AG04450 (cell line): ENCODE data around the gene UROS. TPM values are rescaled to one million over a fixed set of nuclear protein-coding genes. Genes with fewer than 3 reads are reported as not detected.

Experiments used
- CTCF ChIA-PET: fragments of 300-600, 350-600 bp; formaldehyde crosslinking; extraction: SDS; loops from one replicate; lab custom pipeline; 2022; ENCODE audit warnings: antibody characterized with exemption, inconsistent platforms; lab: Charles Lee
- POLR2A ChIA-PET: fragments of 350-600 bp; formaldehyde crosslinking; extraction: SDS; loops from one replicate; lab custom pipeline; 2021; ENCODE audit warnings: antibody characterized with exemption, inconsistent platforms; lab: Yijun Ruan, JAX
- DNase-seq: peaks from one replicate; pipeline ENCODE4 v3.0.0-alpha.2; 2011; ENCODE audit warnings: low read depth, low spot score
- H3K27ac ChIP-seq: one replicate; pipeline ENCODE4 v1.5.1; 2012; ENCODE audit warnings: low read depth, low read length, control low read depth
- H3K27me3 ChIP-seq: one replicate; pipeline ENCODE4 v1.6.0; 2012; ENCODE audit warnings: low read length; ENCODE audit not compliant: control insufficient read depth, insufficient read depth
- H3K4me3 ChIP-seq: 2 replicates; pipeline ENCODE4 v1.5.1; 2011; ENCODE audit warnings: mild to moderate bottlenecking, low read depth, low read length, control low read depth
- H3K9me3 ChIP-seq: 2 replicates; pipeline ENCODE4 v1.5.1; 2012; ENCODE audit warnings: low read length; ENCODE audit not compliant: control insufficient read depth, insufficient read depth
- CTCF ChIP-seq: IDR thresholded peaks from 2 replicates; pipeline ENCODE4 v1.5.1; 2011; ENCODE audit warnings: low read depth, low read length, control low read depth, inconsistent platforms
- polyA plus RNA-seq: library from polyadenylated mRNA; depleted of rRNA; stranded (reverse); fragments of >200 nt; gene quantifications from 2 replicates; pipeline ENCODE4 v1.2.3, GENCODE V29; 2011

The UROS gene
- polyA plus RNA-seq, 1 experiment = 65.9 TPM

GRCh38 chr10:125781374-125781773 is 41.7 kb downstream of the UROS start:
- H3K4me3 ChIP-seq = no peak overlapping the region
- H3K27ac ChIP-seq = no peak overlapping the region
- peaks cover 12% of the 10 kb centered on the region for H3K27me3 ChIP-seq
- no peaks in the 10 kb centered on the region for H3K9me3 ChIP-seq
- no peak for TF ChIP-seq CTCF
- POLR2A ChIA-PET = no interaction called here
- no peak for DNase-seq
- CTCF ChIA-PET = interaction anchor here (0.7 kb wide), 1 partner anchor 48 kb away, joined by 3 read pairs; no protein-coding TSS in a partner anchor

GRCh38 chr10:125779403-125780327 is 43.4 kb downstream of the UROS start:
- CTCF ChIA-PET = no interaction called here
- no peak for TF ChIP-seq CTCF
- DNase-seq = no peak
- Histone ChIP-seq H3K27me3 (peaks cover 18% of the 10 kb centered on the region), H3K9me3 (peaks cover 2% of the 10 kb centered on the region; the same call in 1 of the 2 replicates), H3K27ac (no peak overlapping the region), H3K4me3 (no peak overlapping the region)
- POLR2A ChIA-PET = no interaction called here

- Histone ChIP-seq H3K27ac (no peak overlapping the region), H3K9me3 (peaks cover 4% of the 10 kb centered on the region; the same call in 1 of the 2 replicates), H3K4me3 (no peak overlapping the region), H3K27me3 (peaks cover 18% of the 10 kb centered on the region)
- CTCF ChIA-PET = no interaction called here
- POLR2A ChIA-PET = no interaction called here
- TF ChIP-seq CTCF = no peak
- DNase-seq = no peak
These were observed 44.5 kb downstream of the UROS start for GRCh38 chr10:125778556-125778955.

GRCh38 chr10:125777806-125778205 is 45.3 kb downstream of the UROS start:
- peaks cover 18% of the 10 kb centered on the region for H3K27me3 ChIP-seq
- ChIA-PET CTCF (no interaction called here), POLR2A (no interaction called here)
- peaks cover 4% of the 10 kb centered on the region; the same call in 1 of the 2 replicates for H3K9me3 ChIP-seq
- DNase-seq = no peak
- no peak overlapping the region for H3K4me3 ChIP-seq
- no peak overlapping the region for H3K27ac ChIP-seq
- TF ChIP-seq CTCF = no peak

GRCh38 chr10:125775491-125776106 is 47.5 kb downstream of the UROS start, which contains the start of gene MMP21:
TSS of gene MMP21 (minus strand) at chr10:125775821. CDS start at chr10:125775821, 0 bp downstream.
- POLR2A ChIA-PET = no interaction called here
- Histone ChIP-seq H3K4me3 (no peak within 1 kb of the TSS), H3K27me3 (peaks cover 18% of the 10 kb centered on the region), H3K27ac (no peak within 1 kb of the TSS), H3K9me3 (peaks cover 4% of the 10 kb centered on the region; the same call in 1 of the 2 replicates)
- TF ChIP-seq CTCF = no peak
- CTCF ChIA-PET = no interaction called here
- no peak for DNase-seq
